Hematopoietic multipotent progenitor cell (in vitro differentiated cells): ENCODE measurements around the gene LYPLAL1. TPM values are rescaled to one million over a fixed set of nuclear protein-coding genes. Genes with fewer than 3 reads are reported as not detected.
"Not testable (repeated sequence)": the region's sequence is repeated elsewhere in the genome, so short reads cannot be mapped to it uniquely, and the experiment has no call there.

Experiments
- DNase-seq, 3 donors: peaks; one replicate each; pipeline ENCODE4 v3.0.0-alpha.2; 2011 to 2015; ENCODE audit warnings: low read depth in 2 of 3, low spot score in 2 of 3
- total RNA-seq: library from RNA; depleted of rRNA; stranded (reverse); fragments of >200 nt; gene quantifications from one replicate; pipeline ENCODE4 v1.2.3, GENCODE V29; 2012

Gene LYPLAL1
- total RNA-seq, 1 donor = 5.7 TPM

DNA sequence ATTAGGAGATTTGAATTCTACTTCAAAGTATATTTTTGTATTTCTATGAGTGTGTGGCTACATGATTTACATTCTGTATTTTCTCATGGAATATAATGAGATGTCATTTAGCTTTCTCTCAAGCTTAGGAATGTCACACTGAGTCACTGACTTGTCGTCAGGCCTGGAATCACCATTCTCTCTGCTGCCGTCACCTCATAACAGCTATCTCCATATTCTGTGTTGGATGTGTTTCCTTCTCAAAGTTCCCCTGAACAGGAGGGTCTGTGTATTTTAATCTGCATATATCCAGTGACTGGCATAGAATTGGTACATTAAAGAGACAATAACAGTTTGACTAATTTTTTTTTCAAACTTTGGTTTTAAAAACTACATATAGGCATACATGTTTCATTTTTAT lies 35.9 kb downstream of the LYPLAL1 start:
- no peak for DNase-seq

DNA sequence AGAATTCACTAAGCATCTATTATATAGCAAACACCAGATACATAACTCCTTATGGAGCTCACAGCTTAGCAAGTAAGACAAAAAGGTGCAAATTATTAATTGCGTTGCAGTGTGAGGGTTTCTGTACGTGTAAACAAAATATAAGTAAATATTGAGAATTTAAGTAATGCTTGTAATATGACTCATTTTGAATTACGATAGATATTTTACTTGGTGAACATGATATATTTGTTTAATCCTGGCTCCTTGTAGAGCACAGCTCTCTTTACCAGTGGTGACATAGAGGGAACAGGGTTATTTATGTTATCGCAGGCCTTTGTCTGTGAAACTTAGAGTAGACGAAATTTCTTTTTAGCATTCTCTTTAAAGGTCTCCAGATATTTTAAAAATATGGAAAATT lies 36.4 kb downstream of the LYPLAL1 start:
- no peak for DNase-seq

DNA sequence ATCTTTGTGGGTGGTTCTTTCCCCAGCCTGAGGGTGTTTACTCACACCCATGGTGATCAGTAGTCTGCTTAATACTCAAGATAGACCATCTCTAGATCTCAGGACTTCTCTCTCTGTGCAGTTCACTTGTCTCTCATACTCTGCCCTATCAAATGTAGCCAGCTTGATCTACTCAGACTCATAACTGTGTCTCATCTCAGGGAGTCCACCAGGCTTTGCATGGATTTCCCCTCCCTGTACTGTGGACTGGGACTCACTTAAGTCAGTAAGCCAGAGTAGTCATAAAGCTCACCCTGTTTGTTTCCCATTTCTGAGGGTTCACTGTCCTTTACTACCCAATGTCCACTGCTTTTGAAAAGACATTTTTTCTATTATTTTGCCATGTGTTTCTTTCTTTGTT lies 41.8 kb downstream of the LYPLAL1 start:
- no peak for DNase-seq

DNA sequence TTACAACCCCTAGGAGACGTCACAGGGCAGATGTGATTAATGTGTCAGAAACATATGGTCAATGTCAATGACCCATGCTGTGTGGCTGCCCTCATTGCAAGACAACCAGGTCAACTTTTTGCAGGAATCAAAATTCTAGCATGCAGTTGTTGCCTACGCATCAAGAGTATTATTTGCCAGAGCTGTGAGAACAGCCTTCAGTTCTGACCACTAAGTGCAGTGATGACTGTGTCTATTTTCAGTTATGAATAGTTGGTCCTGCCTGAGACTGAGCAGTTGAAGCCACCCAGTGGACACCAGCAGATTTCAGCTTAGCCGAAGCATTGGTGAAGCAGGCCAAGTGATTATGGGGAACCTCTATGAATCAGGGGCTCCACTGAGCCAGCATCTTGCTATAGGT lies 47.3 kb downstream of the LYPLAL1 start:
- no peak for DNase-seq

DNA sequence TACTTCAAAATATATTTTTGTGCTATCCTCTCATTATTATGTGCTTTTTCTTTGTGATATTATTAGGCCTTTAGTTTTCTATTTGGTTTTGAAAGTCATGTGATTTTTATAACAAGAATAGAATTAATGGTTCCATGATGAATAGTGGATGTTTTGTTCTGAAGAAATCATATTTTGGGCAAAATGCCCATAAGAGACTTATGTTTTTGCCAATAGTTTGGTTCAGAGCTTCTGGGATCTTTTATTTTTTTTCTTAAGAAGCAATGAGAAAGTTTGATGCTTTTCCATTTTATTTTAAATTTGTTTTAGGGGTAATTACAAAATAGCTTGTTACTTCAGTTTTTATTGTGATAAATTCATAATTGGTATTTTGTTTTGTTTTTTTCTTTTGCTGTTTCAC lies 49.8 kb downstream of the LYPLAL1 start:
- DNase-seq = no peak

DNA sequence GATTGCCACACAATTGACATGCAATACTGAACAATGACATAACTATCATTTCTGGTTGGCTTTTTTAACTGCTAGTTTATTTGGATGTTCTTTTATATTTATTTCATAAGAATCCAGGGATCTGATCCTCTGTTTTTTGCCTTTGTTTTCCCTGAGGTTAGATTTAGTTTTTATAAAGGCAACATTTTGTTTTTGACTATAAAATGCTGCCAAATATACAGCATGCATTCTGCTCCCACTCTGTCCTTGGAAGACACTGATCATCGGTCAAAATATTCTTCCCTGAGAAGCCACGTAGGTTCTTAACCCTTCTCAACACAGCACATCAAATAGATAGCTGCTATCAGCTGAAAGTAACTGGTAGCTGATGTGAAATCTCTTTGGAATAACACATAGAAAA lies 52.5 kb downstream of the LYPLAL1 start:
- no peak for DNase-seq

DNA sequence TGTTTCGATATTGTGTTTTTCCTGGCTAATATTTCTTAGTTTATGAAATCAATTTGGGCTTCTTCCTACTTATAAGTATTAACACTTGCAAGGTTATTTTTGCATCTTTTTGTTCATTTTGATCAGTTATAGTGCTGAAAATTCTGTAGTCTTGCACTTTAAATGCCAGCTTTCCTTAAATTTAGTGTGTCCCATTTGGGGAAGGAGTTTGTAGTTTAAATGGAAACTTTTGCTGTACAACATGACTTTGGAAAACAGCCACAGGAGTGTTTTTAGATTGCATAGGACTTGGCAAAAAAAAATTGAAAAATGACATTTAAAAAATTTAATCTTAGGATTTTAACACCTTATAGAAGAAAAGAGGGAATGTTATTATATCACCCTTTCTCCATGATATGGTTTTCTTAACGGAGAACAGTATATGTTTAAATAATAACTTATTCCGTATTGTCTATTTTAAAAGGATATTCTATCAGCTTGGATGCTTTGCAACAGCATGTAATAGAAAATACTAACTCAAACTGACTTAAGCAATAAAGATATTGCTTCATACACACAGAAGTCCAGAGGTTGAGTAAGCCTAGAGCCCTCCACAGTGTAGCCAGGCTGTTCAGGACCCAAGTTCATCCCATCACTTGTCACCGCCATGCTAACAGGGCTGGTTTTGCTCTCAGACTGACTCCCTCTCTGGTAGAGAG lies 53.8 kb downstream of the LYPLAL1 start:
- no peak for DNase-seq

DNA sequence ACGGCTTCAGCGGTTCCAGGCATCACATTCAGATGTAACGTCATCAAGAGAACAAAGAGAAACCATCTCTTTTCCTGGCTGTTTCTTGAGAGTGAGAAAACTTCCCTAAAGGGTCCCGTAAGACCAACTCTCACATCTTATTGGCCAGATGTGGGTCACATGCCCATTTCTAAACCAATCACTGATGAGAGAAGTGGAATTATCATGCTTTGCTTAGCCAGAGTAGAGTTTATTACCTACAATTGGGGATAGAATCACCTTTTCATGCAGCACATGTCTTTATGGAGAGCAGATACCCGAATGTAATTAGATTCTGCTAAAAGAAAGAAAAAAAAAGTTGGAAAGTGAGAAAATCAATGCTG lies 54.4 kb downstream of the LYPLAL1 start:
- DNase-seq = no peak

DNA sequence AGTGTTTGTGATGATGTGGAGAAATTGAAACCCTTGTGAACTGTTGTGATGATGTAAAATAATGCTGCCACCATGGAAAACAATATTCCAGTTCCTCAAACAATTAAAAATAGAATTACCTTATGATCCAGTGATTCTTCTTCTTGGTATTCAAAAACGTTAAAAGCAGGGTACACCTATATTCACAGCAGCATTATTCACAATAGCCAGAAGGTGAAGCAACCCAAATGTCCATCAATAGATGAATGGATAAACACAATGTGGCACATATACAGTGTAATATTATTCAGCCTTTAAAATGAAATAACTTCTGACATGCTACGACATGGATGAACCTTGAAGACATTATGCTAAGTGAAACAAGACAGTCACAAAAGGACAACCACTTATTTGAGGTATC lies 59.2 kb downstream of the LYPLAL1 start:
- DNase-seq = no peak

DNA sequence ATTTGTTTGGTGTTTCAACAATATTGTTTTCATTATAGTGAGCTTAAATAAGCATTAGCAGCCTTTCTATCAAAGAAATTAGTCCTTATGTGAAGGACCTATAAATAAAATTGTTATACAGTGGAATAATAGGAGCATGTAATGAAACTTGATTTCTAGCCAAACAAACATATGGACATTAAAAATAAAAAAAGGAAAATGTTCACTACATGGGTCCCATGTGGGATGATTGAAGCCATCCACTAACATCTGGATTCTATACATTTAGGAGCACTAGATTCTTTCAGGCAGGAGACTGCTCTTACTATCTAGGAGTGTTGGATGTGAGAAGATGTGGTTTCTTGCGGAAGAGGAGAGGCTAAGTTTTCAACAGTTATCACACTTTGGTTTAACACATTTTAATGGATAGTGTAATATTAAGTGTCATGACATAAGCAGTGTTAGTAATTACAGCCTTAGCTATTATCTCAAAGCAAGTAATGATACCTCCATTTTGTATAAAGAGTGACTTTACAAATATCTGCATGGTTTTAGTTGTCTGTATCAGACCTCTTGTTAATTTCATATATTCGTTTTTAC lies 62.3 kb downstream of the LYPLAL1 start:
- no peak for DNase-seq

DNA sequence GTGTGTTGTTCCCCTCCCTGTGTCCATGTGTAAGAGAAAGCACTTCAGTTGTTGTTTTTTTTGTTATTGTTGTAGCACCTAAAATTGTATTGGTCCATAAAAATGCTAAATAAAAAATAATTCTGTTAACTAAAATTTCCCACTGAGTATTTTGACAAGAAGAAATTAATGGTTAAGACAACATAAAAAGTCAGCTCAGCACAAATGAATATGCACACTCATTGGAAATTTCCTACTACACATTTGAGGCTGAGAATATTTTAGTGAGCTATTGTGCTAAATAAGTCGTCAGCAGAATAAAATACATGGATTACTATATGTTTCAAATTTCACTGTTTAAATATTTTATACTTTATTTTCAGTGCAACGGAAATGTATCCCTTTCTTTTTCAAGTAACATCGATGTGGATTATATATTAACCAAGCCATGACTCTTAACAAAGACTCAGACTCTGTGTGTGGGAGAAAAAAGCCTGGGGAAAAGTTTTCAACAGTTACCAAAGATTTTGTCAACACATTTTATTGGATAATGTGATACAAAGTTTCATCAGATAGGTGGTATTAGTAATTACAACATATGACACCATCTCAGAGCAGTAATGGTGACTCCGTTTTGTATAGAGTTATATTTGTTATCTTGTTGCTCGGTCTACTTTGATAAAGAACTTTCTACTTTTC lies 63.4 kb downstream of the LYPLAL1 start:
- DNase-seq = no peak

DNA sequence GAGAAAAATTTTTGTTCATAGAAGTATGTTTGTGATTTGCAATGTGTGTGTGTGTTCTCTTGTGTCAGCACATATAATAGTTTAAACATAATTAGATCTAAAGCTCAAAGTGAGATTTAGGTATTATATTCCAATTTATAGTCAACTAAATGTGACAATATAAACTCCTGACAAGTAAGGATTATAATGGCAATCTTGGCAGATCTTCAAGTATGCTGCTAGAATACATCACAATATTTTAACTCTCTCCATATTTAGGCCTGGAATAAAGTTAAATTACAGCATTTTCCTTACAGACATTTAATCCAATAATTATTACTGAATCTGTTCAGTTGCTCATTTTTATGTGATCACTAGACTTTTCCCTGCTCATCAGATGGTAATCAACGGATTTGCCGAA lies 65.8 kb downstream of the LYPLAL1 start:
- DNase-seq = no peak

DNA sequence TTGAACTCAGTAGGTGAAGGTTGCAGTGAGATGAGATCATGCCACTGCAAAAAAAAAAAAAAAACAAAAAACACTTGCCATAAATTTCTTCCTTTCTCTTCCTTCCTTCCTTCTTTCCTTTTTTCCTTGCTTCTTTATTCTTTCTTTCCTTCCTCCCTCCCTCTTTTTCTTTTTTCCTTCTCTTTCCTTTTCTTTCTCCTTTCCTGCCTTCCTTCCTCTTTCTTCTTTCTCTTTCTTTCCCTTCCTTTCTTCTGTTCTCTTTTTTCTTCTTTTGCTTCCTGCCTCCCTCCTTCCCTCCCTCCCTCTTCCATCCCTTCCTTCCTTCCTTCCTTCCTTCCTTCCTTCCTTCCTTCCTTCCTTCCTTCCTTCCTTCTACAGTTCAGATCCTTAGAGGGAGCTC lies 71.2 kb downstream of the LYPLAL1 start:
- DNase-seq = no peak

DNA sequence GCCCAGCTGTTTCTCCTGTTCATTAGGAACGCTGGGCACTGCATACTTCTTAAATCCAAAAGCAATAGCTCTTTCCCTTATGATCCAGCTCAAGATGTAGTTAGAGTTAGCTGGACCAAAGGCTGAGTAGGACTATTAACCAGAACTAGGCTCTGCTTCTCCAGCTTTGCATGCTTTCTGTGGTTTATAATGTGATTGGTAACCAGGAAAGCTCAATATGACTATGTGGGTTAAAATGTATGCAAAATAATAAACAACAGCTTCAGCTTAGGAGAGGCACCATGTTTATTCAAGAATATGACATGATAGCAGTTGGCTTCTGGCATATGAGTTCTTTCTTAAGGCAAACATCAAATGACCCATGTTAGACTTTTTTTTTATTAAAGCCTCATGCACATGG lies 73.8 kb downstream of the LYPLAL1 start:
- no peak for DNase-seq

DNA sequence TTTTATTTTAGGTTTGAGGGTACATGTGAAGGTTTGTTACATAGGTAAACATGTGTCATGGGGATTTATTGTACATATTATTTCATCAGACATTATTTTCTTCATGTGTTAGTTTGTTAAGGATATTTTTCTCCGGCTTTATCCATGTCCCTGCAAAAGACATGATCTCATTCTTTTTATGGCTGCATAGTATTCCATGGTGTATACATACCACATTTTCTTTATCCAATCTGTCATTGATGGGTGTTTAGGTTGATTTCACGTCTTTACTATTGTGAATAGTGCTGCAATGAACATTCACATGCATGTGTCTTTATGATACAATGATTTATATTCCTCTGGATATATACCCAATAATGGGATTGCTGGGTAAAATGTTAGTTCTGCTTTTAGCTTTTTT lies 76.8 kb downstream of the LYPLAL1 start:
- not testable (repeated sequence) for DNase-seq

DNA sequence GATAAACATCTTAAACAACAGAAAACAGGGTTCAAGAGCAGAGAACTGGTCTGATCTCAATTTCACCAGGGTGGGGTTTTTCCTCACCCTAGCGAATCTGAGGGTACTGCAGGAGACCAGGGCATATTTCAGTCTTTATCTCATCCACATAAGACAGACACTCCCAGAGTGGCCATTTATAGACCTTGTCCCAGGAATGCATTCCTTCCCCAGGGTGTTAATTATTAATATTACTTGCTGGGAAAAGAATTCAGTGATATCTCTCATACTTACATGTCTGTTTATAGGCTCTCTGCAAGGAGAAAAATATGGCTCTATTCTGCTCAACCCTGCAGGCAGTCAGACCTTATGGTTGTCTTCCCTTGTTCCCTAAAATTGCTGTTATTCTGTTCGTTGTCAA lies 84.1 kb downstream of the LYPLAL1 start:
- DNase-seq = no peak

DNA sequence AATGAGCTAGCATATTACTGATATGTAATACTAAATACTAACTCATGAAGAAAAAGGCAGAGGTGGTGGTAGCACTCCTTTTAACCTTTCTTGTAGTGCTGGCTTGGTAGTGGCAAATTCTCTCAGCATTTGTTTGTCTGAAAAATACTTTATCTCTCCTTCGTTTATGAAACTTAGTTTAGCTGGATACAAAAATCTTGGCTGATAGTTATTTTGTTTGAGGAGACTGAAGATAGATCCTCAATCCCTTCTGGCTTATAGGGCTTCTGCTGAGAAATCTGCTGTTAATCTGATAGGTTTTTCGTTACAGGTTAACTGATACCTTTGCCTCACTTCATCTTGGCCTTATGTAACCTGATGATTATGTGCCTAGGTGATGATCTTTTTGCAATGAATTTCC lies 87.8 kb downstream of the LYPLAL1 start:
- DNase-seq = no peak
